GM23248 (cell line): Measurements from ENCODE around the gene ROBO2. TPM values are rescaled to one million over a fixed set of nuclear protein-coding genes. Genes with fewer than 3 reads are reported as not detected.

Experiments
- DNase-seq: peaks from one replicate; pipeline ENCODE4 v3.0.0-alpha.2; 2015
- H2AFZ ChIP-seq: fragments of 200-600 bp; sonication (generic); 2 replicates; pipeline ENCODE4 v1.6.1; 2016; ENCODE audit warnings: antibody characterized with exemption
- H3F3A ChIP-seq: fragments of 200-600 bp; sonication (generic); 2 replicates; pipeline ENCODE4 v1.6.1; 2016; ENCODE audit warnings: mild to moderate bottlenecking, antibody characterized with exemption, mixed run types; ENCODE audit not compliant: insufficient read depth
- H3K27ac ChIP-seq: fragments of 200-600 bp; sonication (generic); 2 replicates; pipeline ENCODE4 v1.5.1; 2016; ENCODE audit warnings: mild to moderate bottlenecking
- H3K27me3 ChIP-seq: fragments of 200-600 bp; sonication (generic); replicated peaks from 2 replicates; pipeline ENCODE4 v1.6.1; 2016; ENCODE audit warnings: mild to moderate bottlenecking; ENCODE audit not compliant: insufficient read depth
- H3K36me3 ChIP-seq: fragments of 200-600 bp; sonication (generic); 2 replicates; pipeline ENCODE4 v1.6.1; 2016; ENCODE audit warnings: low read depth, mild to moderate bottlenecking
- H3K4me1 ChIP-seq: fragments of 200-600 bp; sonication (generic); 2 replicates; pipeline ENCODE4 v1.6.1; 2016; ENCODE audit warnings: mild to moderate bottlenecking; ENCODE audit not compliant: insufficient read depth
- H3K4me2 ChIP-seq: fragments of 200-600 bp; sonication (generic); one replicate; pipeline ENCODE4 v1.6.1; 2016; ENCODE audit warnings: mild to moderate bottlenecking; ENCODE audit not compliant: unreplicated experiment
- H3K4me3 ChIP-seq: fragments of 200-600 bp; sonication (generic); 2 replicates; pipeline ENCODE4 v1.5.1; 2016; ENCODE audit warnings: mild to moderate bottlenecking
- H3K79me2 ChIP-seq: fragments of 200-600 bp; sonication (generic); 2 replicates; pipeline ENCODE4 v1.6.1; 2016; ENCODE audit warnings: mild to moderate bottlenecking; ENCODE audit not compliant: insufficient read depth
- H3K9ac ChIP-seq: fragments of 200-600 bp; sonication (generic); 2 replicates; pipeline ENCODE4 v1.6.1; 2016; ENCODE audit warnings: mild to moderate bottlenecking
- H3K9me2 ChIP-seq: fragments of 200-600 bp; sonication (generic); 2 replicates; pipeline ENCODE4 v1.6.1; 2016; ENCODE audit warnings: mixed run types, mild to moderate bottlenecking, moderate library complexity; ENCODE audit not compliant: insufficient read depth
- H3K9me3 ChIP-seq: fragments of 200-600 bp; sonication (generic); one replicate; pipeline ENCODE4 v1.6.1; 2017; ENCODE audit warnings: low read depth
- H4K20me1 ChIP-seq: fragments of 200-600 bp; sonication (generic); 2 replicates; pipeline ENCODE4 v1.6.0; 2016; ENCODE audit not compliant: insufficient read depth
- EZH2 ChIP-seq: fragments of 200-600 bp; sonication (generic); IDR thresholded peaks from 2 replicates; pipeline ENCODE4 v1.6.1; 2018; ENCODE audit warnings: antibody characterized with exemption, mild to moderate bottlenecking; ENCODE audit not compliant: insufficient read depth, poor library complexity, severe bottlenecking
- EZH2phosphoT487 ChIP-seq: fragments of 200-600 bp; sonication (generic); IDR thresholded peaks from 2 replicates; pipeline ENCODE4 v1.6.1; 2018; ENCODE audit warnings: antibody characterized with exemption, moderate library complexity, mild to moderate bottlenecking, low read depth; ENCODE audit not compliant: insufficient read depth
- WGBS, 2 experiments: methylation state at CpG; one replicate each; pipeline ENCODE4 v1.1.6; 2015 to 2017; ENCODE audit warnings: low lambda C conversion rate in 2 of 2, low coverage in 1 of 2; ENCODE audit errors: missing lambda C conversion rate in 2 of 2; 5-methylcytosine and 5-hydroxymethylcytosine counted together
- in situ Hi-C: fragments of 300-500 bp; cut with MboI; formaldehyde crosslinking; loops from 2 replicates; pipeline ENCODE4 v1.15.0; 2020
- polyA plus RNA-seq: library from polyadenylated mRNA; unstranded; fragments of >200 nt; fragmentation: Nextera tagmentation; extraction: Ambion mirVana; gene quantifications from 2 replicates; pipeline ENCODE4 v1.2.1, GENCODE V29; 2016
- total RNA-seq: library from RNA; depleted of rRNA; stranded (reverse); fragments of >200 nt; shearing (Covaris generic); gene quantifications from 2 replicates; pipeline ENCODE4 v1.2.3, GENCODE V29; 2014

The ROBO2 gene
- total and polyA plus RNA-seq, 2 experiments from 2014 or later: under 0.01 to 0.05 TPM

DNA sequence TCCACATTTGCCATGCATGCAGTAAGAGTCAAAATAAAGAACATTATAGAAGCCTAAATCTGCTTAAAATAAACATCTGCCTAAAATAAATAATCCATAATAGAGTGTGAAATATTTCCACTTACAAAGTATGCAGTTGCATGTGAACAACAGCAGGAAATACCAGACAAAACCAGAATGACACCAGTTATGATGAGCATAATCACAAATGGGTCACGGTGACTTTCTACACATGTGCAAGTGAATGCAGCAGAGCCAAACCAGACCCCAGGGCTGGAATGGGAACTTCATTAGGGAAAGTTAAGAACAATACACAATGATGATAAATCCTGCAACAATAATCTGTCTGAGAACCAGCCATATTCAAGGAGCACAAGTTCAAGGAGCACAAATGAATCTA, 615.5 kb downstream of the ROBO2 start:
- Histone ChIP-seq H3K4me1 (no peaks in the 10 kb centered on the region), H4K20me1 (no peaks in the 10 kb centered on the region), H3K27me3 (no peaks in the 10 kb centered on the region), H3K9ac (no peak overlapping the region), H3K9me3 (no peaks in the 10 kb centered on the region), H3K9me2 (no peaks in the 10 kb centered on the region), H3K79me2 (no peaks in the 10 kb centered on the region), H3K27ac (no peak overlapping the region), H3K4me2 (no peak overlapping the region), H3K36me3 (no peaks in the 10 kb centered on the region), H2AFZ (no peak overlapping the region), H3F3A (no peaks in the 10 kb centered on the region), H3K4me3 (no peak overlapping the region)
- TF ChIP-seq EZH2 (no peak), EZH2phosphoT487 (no peak)
- in situ Hi-C loops: no loop called here
- 42 to 46% methylated on average over 1 of the region's 1 CpG for WGBS, 2 experiments
- DNase-seq: no peak

DNA sequence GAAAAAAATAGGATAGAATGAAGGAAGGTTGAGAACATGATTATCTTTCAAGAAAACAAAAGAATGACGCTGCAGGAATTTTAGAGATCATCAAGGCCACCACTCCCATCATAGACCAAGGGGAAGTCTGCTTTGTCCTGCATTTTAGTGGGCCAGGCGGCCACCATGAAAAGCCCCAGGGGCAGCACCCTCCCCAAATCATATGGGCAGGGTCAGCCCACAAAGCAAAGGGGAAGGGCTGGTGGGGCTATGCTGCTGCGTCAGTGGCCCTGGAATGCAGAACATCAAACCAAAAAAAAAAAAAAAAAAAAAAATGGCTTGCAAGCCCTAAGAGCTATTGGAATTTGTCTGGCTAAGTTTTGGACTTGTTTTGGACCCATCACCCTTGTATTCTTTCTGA, 620.8 kb downstream of the ROBO2 start:
- Histone ChIP-seq H2AFZ (no peak overlapping the region), H3K9me2 (no peaks in the 10 kb centered on the region), H3K27me3 (no peaks in the 10 kb centered on the region), H3K36me3 (no peaks in the 10 kb centered on the region), H3K4me1 (no peaks in the 10 kb centered on the region), H3K79me2 (no peaks in the 10 kb centered on the region), H4K20me1 (no peaks in the 10 kb centered on the region), H3K9me3 (no peaks in the 10 kb centered on the region), H3F3A (no peaks in the 10 kb centered on the region), H3K4me2 (no peak overlapping the region), H3K27ac (no peak overlapping the region), H3K9ac (no peak overlapping the region), H3K4me3 (no peak overlapping the region)
- WGBS, 2 experiments: 9 to 19% methylated on average over 2 to 3 of the region's 3 CpGs
- TF ChIP-seq EZH2phosphoT487: no peak
- no peak for TF ChIP-seq EZH2
- DNase-seq: no peak
- in situ Hi-C loops: no loop called here

DNA sequence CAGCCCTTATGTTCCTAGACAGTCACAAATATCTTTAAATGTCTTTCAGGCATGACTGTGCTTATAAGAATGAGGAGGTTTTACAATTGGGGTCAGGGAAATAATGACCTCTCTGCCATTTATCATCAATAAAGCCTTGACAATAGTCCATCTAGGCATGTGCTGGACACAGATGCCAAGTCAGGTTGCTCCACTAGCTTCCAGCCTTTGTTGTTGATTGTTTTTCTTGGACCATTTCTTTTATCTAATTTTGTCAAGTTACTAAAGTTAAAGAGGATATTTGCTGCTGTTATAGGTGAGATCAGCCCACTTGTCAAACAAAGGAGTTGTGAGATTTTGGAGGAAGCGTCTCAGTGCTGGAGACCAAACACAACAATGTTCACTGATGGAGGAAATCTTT, 628.0 kb downstream of the ROBO2 start:
- no peak for TF ChIP-seq EZH2
- no peak for TF ChIP-seq EZH2phosphoT487
- Histone ChIP-seq H2AFZ (no peak overlapping the region), H4K20me1 (no peaks in the 10 kb centered on the region), H3K4me2 (no peak overlapping the region), H3K9me3 (no peaks in the 10 kb centered on the region), H3K9me2 (no peaks in the 10 kb centered on the region), H3K27ac (no peak overlapping the region), H3K27me3 (no peaks in the 10 kb centered on the region), H3K36me3 (no peaks in the 10 kb centered on the region), H3K9ac (no peak overlapping the region), H3K4me1 (no peaks in the 10 kb centered on the region), H3K4me3 (no peak overlapping the region), H3K79me2 (no peaks in the 10 kb centered on the region), H3F3A (no peaks in the 10 kb centered on the region)
- no peak for DNase-seq
- 0 to 2% methylated on average over 1 of the region's 1 CpG for WGBS, 2 experiments
- in situ Hi-C loops: no loop called here

DNA sequence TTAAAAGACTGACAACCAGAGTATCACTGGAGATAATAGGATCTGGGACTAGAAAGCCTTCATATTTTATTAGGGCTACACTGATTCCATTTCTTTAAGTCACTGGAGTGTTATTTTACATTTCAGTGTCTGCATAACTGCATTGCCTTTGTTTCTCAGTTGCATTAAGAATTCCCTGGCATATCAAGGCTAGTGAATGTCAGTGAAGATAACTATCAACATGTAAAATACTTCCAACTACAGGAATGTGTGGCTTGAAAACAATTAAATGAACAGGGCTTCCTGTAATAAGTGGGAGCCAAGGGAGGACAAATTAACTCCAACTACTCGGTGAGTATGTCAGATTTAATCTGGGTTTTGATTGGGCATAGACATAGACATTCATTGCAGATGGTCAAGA, 628.5 kb downstream of the ROBO2 start:
- no peaks in the 10 kb centered on the region for H3K27me3 ChIP-seq
- no peak for TF ChIP-seq EZH2
- no peak for TF ChIP-seq EZH2phosphoT487
- in situ Hi-C loops: no loop called here

DNA sequence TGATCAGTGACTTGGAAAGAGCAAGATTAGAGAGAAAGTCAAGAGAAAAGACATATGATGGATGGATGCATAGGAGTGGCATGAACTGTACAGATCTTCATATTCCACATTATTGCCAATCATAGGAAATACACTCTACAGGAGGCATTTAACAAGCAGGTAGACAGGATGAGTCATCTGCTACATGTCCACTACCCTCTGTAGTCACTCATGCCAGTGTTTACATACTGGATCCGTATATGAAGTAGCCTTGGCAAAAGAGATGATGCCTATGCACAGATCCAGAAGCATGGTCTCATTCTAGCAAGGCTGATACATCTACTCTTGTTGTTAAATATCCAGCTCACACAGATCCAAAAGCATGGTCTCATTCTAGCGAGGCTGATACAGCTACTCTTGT, 632.1 kb downstream of the ROBO2 start:
- Histone ChIP-seq H2AFZ (no peak overlapping the region), H3K4me2 (no peak overlapping the region), H3K9ac (no peak overlapping the region), H3K79me2 (no peaks in the 10 kb centered on the region), H3K36me3 (no peaks in the 10 kb centered on the region), H3F3A (no peaks in the 10 kb centered on the region), H4K20me1 (no peaks in the 10 kb centered on the region), H3K9me3 (no peaks in the 10 kb centered on the region), H3K9me2 (no peaks in the 10 kb centered on the region), H3K4me1 (no peaks in the 10 kb centered on the region), H3K27me3 (no peaks in the 10 kb centered on the region), H3K27ac (no peak overlapping the region), H3K4me3 (no peak overlapping the region)
- TF ChIP-seq EZH2phosphoT487: no peak
- TF ChIP-seq EZH2: no peak
- in situ Hi-C loops: no loop called here
- 20 to 21% methylated on average over 2 of the region's 2 CpGs for WGBS, 2 experiments
- no peak for DNase-seq

More for the DNA sequence above, 628.5 kb downstream of the ROBO2 start:
- H3K36me3 ChIP-seq: no peaks in the 10 kb centered on the region
- no peak overlapping the region for H3K27ac ChIP-seq
- no peak overlapping the region for H3K4me2 ChIP-seq
- H3K9me3 ChIP-seq: no peaks in the 10 kb centered on the region
- no peaks in the 10 kb centered on the region for H4K20me1 ChIP-seq
- no peaks in the 10 kb centered on the region for H3F3A ChIP-seq
- no peak overlapping the region for H2AFZ ChIP-seq
- H3K9ac ChIP-seq: no peak overlapping the region
- 11 to 18% methylated on average over 1 of the region's 1 CpG for WGBS, 2 experiments
- no peaks in the 10 kb centered on the region for H3K4me1 ChIP-seq
- no peak for DNase-seq
- no peaks in the 10 kb centered on the region for H3K9me2 ChIP-seq
- H3K79me2 ChIP-seq: no peaks in the 10 kb centered on the region
- no peak overlapping the region for H3K4me3 ChIP-seq
